Suprapubic skin (tissue), 4 donors: ENCODE data around the gene IL6ST.

Source experiments
- CTCF ChIP-seq, 2 donors: fragments of 200-600 bp in 1 of 2; fragments of 450-650 bp in 1 of 2; sonication (generic) in 1 of 2; IDR thresholded peaks; one replicate each; pipeline ENCODE4 v1.5.1; 2016 to 2019; ENCODE audit warnings: antibody characterized with exemption in 2 of 2, mild to moderate bottlenecking in 1 of 2, moderate library complexity in 1 of 2
- POLR2A ChIP-seq, 2 donors: fragments of 450-650 bp; IDR thresholded peaks; one replicate each; pipeline ENCODE4 v1.6.1; 2017; ENCODE audit warnings: antibody characterized with exemption in 2 of 2, mild to moderate bottlenecking in 2 of 2, moderate library complexity in 2 of 2
- POLR2AphosphoS5 ChIP-seq, 3 donors: sonication (generic); formaldehyde crosslinking; IDR thresholded peaks; one replicate each; pipeline ENCODE4 v1.6.1; 2017; ENCODE audit warnings: antibody characterized with exemption in 3 of 3

GRCh38 chr5:55918087-55919035 lies 76.4 kb downstream of the IL6ST start:
- TF ChIP-seq CTCF (IDR thresholded peaks at IDR 0.05) = no peak
- TF ChIP-seq POLR2A (IDR thresholded peaks at IDR 0.05) = no peak
- TF ChIP-seq POLR2AphosphoS5 (IDR thresholded peaks at IDR 0.05) = no peak
